HepG2 (cell line): Measurements from ENCODE around the gene PDLIM7. TPM values are rescaled to one million over a fixed set of nuclear protein-coding genes. Genes with fewer than 3 reads are reported as not detected.
A peak's percentile ranks its signal among the peaks of the same experiment; 100 is the strongest.

ENCODE experiments used
- ADNP ChIP-seq: sonication (generic); formaldehyde crosslinking; IDR thresholded peaks from 2 replicates; pipeline ENCODE4 v1.4.0; 2020; ENCODE audit warnings: missing genetic modification reagents
- ARHGAP35 ChIP-seq: sonication (generic); formaldehyde crosslinking; IDR thresholded peaks from 2 replicates; pipeline ENCODE4 v1.9.0; 2022; ENCODE audit warnings: mild to moderate bottlenecking, inconsistent platforms, moderate library complexity, missing genetic modification reagents, borderline replicate concordance
- CTCF ChIP-seq: sonication (generic); formaldehyde crosslinking; IDR thresholded peaks from 2 replicates; pipeline ENCODE4 v1.5.0; 2020; ENCODE audit warnings: mild to moderate bottlenecking, missing genetic modification reagents, moderate library complexity
- ETV5 ChIP-seq: IDR thresholded peaks from 2 replicates; pipeline ENCODE4 v1.6.1; 2018; ENCODE audit warnings: missing biosample characterization, missing genetic modification reagents, inconsistent platforms, borderline replicate concordance
- FOXA3 ChIP-seq: IDR thresholded peaks from 2 replicates; pipeline ENCODE4 v1.6.1; 2016; ENCODE audit warnings: missing genetic modification reagents, missing compliant biosample characterization
- FOXP1 ChIP-seq, 2 experiments: fragments of 450-650 bp in 1 of 2; IDR thresholded peaks; 2 replicates each; pipeline ENCODE4 v1.6.1; 2017 to 2018; ENCODE audit warnings: antibody characterized with exemption in 1 of 2
- HDAC2 ChIP-seq: sonication (generic); formaldehyde crosslinking; IDR thresholded peaks from 2 replicates; pipeline ENCODE4 v1.4.0; 2020; ENCODE audit warnings: missing genetic modification reagents
- MAFK ChIP-seq, 2 experiments: IDR thresholded peaks in 1 of 2; conservative IDR thresholded peaks in 1 of 2; 2 replicates each; pipeline ENCODE4 v1.6.1; 2011; ENCODE audit warnings: improper control_type of control experiment in 2 of 2, low read length in 2 of 2
- NR2F6 ChIP-seq, 2 experiments: IDR thresholded peaks; 2 replicates each; pipeline ENCODE4 v1.6.1; 2016; ENCODE audit warnings: antibody characterized with exemption in 1 of 2, mild to moderate bottlenecking in 1 of 2
- PCBP1 ChIP-seq: fragments of 200-400 bp; formaldehyde crosslinking; IDR thresholded peaks from 2 replicates; pipeline ENCODE4 v1.6.1; 2017; ENCODE audit warnings: mild to moderate bottlenecking, low read depth, low read length, borderline replicate concordance
- POLR2AphosphoS2 ChIP-seq: IDR thresholded peaks from 2 replicates; pipeline ENCODE4 v1.6.1; 2011; ENCODE audit warnings: low read depth, low read length, improper control_type of control experiment
- SCMH1 ChIP-seq: sonication (generic); formaldehyde crosslinking; IDR thresholded peaks from 2 replicates; pipeline ENCODE4 v1.9.0; 2021; ENCODE audit warnings: missing genetic modification reagents, mild to moderate bottlenecking, borderline replicate concordance
- TBX2 ChIP-seq: sonication (generic); formaldehyde crosslinking; IDR thresholded peaks from 2 replicates; pipeline ENCODE4 v1.5.0; 2020; ENCODE audit warnings: missing genetic modification reagents, mild to moderate bottlenecking, borderline replicate concordance
- ZBTB33 ChIP-seq: sonication (generic); formaldehyde crosslinking; IDR thresholded peaks from 2 replicates; pipeline ENCODE4 v1.4.0; 2020; ENCODE audit warnings: missing genetic modification reagents
- ZNF20 ChIP-seq: sonication (generic); formaldehyde crosslinking; IDR thresholded peaks from 2 replicates; pipeline ENCODE4 v1.4.0; 2020; ENCODE audit warnings: mild to moderate bottlenecking, moderate library complexity, missing genetic modification reagents
- ZNF326 ChIP-seq: sonication (generic); formaldehyde crosslinking; IDR thresholded peaks from 2 replicates; pipeline ENCODE4 v1.4.0; 2020; ENCODE audit warnings: missing genetic modification reagents, borderline replicate concordance
- ZNF512 ChIP-seq: sonication (generic); formaldehyde crosslinking; IDR thresholded peaks from 2 replicates; pipeline ENCODE4 v1.4.0; 2020; ENCODE audit warnings: mild to moderate bottlenecking, missing genetic modification reagents
- ZNF768 ChIP-seq: sonication (generic); formaldehyde crosslinking; IDR thresholded peaks from 2 replicates; pipeline ENCODE4 v1.4.0; 2020; ENCODE audit warnings: missing genetic modification reagents
- polyA plus RNA-seq, 8 experiments: library from polyadenylated mRNA; depleted of rRNA in 3 of 8; stranded (reverse) in 7 of 8; unstranded in 1 of 8; fragments of >200 nt; fragmentation: Illumina TruSeq in 4 of 8; extraction: Trizol in 4 of 8; gene quantifications; 2 replicates each; pipeline versions ENCODE4 v1.2.1 to v1.2.3, GENCODE V29; 2011 to 2016; ENCODE audit warnings: low read depth in 4 of 8, missing spikeins in 1 of 8, mixed read lengths in 1 of 8; ENCODE audit not compliant: insufficient read depth in 1 of 8
- total RNA-seq, 5 experiments: library from RNA; depleted of rRNA; stranded (reverse); fragments of >200 nt; fragmentation: Illumina TruSeq; extraction: Trizol; gene quantifications; 2 replicates each; pipeline ENCODE4 v1.2.3, GENCODE V29; 2016; ENCODE audit warnings: low read depth in 1 of 5
- TF ChIP-seq, protein P1 (sequence below): IDR thresholded peaks from 2 replicates; pipeline ENCODE4 v1.6.1; 2016; ENCODE audit warnings: mild to moderate bottlenecking

Gene PDLIM7
- total and polyA plus RNA-seq, 2 of the 13 experiments (the other 11 are each of a cell fraction or from before 2014, with no cell fraction given): 21.1 to 31.3 TPM

- TF ChIP-seq ZNF512 (no peak), CTCF (CRISPR knock-in tag) (peak; percentile 83), ZNF768 (CRISPR knock-in tag) (peak; percentile 93), ADNP (no peak), ARHGAP35 (no peak), HDAC2 (CRISPR knock-in tag) (no peak), FOXA3 (CRISPR knock-in tag) (peak; percentile 29; the same call in 1 of the 2 replicates), PCBP1 (0 out of 2 replicates have a peak, but pooled peaks have one; percentile 12), TBX2 (CRISPR knock-in tag) (peak; percentile 41; the same call in 1 of the 2 replicates), SCMH1 (CRISPR knock-in tag) (no peak), MAFK (conservative IDR thresholded peaks at IDR 0.05 in 1 of 2, IDR thresholded peaks at IDR 0.05 in 1 of 2; ENCODE audit: low read length in 2 of 2) (no peak), ETV5 (CRISPR knock-in tag) (peak; percentile 22; the same call in 1 of the 2 replicates), ZNF20 (CRISPR knock-in tag) (no peak), POLR2AphosphoS2 (no peak), ZBTB33 (CRISPR knock-in tag) (peak; percentile 100), FOXP1 (IDR thresholded peaks at IDR 0.05) (no peak), FOXP1 (CRISPR knock-in tag; IDR thresholded peaks at IDR 0.05) (no peak), ZNF326 (CRISPR knock-in tag) (no peak), NR2F6 (IDR thresholded peaks at IDR 0.05) (no peak), NR2F6 (CRISPR knock-in tag; IDR thresholded peaks at IDR 0.05) (peak; percentile 11; the same call in 1 of the 2 replicates)
- TF ChIP-seq, protein P1, sequence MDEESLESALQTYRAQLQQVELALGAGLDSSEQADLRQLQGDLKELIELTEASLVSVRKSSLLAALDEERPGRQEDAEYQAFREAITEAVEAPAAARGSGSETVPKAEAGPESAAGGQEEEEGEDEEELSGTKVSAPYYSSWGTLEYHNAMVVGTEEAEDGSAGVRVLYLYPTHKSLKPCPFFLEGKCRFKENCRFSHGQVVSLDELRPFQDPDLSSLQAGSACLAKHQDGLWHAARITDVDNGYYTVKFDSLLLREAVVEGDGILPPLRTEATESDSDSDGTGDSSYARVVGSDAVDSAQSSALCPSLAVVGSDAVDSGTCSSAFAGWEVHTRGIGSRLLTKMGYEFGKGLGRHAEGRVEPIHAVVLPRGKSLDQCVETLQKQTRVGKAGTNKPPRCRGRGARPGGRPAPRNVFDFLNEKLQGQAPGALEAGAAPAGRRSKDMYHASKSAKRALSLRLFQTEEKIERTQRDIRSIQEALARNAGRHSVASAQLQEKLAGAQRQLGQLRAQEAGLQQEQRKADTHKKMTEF: 0 out of 2 replicates have a peak, but pooled peaks have one; percentile 24
Measured at GRCh38 chr5:177491429-177491945, 5.9 kb downstream of the PDLIM7 start (continued).
